Stimulated activated naive CD4-positive, alpha-beta T cell (primary cell): ENCODE results near the gene APOE.
"Not testable (repeated sequence)": the region's sequence is repeated elsewhere in the genome, so short reads cannot be mapped to it uniquely, and the experiment has no call there.

Experiments used
- DNase-seq, 6 experiments: peaks; one replicate each; lab custom pipeline; 2025; lab: John Stamatoyannopoulos, UW

APOE gene

DNA sequence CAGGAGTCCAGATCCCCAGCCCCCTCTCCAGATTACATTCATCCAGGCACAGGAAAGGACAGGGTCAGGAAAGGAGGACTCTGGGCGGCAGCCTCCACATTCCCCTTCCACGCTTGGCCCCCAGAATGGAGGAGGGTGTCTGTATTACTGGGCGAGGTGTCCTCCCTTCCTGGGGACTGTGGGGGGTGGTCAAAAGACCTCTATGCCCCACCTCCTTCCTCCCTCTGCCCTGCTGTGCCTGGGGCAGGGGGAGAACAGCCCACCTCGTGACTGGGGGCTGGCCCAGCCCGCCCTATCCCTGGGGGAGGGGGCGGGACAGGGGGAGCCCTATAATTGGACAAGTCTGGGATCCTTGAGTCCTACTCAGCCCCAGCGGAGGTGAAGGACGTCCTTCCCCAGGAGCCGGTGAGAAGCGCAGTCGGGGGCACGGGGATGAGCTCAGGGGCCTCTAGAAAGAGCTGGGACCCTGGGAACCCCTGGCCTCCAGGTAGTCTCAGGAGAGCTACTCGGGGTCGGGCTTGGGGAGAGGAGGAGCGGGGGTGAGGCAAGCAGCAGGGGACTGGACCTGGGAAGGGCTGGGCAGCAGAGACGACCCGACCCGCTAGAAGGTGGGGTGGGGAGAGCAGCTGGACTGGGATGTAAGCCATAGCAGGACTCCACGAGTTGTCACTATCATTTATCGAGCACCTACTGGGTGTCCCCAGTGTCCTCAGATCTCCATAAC is at the start of gene APOE:
APOE (plus strand) TSS at position 360 of the 724 bp plus-strand sequence. CDS start 829 bp downstream, outside the sequence.
- no peak for DNase-seq

DNA sequence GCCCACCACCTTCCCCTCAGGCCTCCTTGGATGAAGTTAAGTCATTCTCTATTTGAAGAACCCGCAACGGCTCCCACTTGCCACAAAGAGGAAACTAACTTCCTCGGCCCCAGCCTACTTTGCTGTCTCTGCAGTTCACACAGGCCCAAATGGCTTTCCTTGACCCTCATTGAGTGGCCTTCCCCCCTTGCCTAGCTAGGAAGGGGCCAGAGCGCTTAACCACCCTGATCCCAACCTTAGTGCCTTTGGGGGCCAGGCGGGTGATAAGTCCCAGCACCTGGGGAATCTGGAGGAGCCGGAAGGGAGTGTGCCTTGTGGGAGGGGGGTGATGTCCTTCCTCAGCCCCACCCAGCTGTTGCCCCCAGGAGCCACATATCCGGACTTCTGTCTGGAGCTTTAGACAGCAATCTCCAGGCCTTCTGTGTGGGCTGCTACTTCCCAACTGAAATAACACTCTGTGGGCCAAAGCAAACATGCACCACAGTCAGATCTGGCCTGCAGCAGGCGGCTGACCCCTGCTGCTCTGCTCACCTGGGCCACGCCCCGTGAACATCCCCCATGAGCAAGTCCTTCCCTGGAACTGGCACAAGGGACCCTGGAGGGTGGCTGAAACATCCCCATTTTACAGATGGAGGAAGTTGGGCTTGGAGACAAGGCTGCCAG is 49.0 kb upstream of the APOE start:
- no peak for DNase-seq

DNA sequence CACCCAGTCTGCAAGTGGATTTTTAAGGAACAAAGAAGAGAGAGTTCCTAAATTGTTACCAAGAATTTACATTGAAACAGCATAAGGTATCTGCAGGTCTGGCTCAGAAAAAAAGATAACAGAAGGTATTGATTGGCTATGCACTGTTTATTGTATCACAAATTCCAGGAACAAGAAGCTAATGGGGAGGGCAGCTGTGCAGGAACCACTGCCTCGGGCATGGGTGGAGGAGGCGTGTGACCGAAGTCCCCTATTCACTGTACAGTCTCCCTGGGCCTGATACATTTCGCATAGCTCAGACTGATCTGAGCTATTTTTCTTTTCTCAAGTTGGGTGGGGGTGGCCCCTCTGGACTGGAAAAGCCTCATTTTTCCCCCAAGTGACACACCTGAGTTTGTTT is 47.8 kb upstream of the APOE start:
- DNase-seq, result no peak

DNA sequence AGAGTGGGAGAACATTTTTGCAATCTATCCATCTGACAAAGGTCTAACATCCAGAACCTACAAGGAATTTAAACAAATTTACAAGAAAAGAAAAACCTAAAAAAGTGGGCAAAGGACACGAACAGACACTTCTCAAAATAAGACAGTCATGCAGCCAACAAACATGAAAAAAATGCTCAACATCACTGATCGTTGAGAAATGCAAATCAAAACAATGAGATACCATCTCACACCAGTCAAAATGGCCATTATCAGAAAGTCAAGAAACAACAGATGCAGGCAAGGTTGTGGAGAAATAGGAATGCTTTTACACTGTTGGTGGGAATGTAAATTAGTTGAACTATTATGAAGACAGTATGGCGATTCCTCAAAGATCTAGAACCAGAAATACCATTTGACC is 44.0 kb upstream of the APOE start:
- not testable (repeated sequence) for DNase-seq

DNA sequence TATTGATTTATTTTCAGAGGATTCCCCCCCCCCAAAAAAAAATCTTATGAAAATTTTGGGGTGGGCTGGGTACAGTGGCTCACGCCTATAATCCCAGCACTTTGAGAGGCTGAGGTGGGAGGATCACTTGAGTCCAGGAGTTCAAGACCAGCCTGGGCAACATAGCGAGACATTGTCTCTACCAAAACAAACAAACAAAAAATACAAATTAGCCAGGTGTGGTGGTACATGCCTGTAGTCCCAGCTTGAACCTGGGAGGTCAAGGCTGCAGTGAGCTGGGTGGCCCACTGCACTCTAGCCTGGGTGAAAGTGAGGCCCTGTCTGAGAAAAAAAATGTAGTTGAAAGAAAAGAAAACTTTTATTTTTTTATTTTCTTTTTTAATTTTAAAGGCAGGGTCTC is 41.6 kb upstream of the APOE start:
- no peak for DNase-seq

DNA sequence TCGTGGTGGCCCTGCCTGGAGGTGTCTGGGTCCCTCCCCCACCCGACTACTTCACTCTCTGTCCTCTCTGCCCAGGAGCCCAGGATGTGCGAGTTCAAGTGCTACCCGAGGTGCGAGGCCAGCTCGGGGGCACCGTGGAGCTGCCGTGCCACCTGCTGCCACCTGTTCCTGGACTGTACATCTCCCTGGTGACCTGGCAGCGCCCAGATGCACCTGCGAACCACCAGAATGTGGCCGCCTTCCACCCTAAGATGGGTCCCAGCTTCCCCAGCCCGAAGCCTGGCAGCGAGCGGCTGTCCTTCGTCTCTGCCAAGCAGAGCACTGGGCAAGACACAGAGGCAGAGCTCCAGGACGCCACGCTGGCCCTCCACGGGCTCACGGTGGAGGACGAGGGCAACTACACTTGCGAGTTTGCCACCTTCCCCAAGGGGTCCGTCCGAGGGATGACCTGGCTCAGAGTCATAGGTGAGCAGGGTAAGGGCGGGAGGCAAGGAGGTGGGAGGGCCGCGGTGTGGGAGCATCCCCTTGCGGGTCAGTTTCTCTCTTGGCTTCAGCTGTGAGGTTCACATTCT is 40.3 kb upstream of the APOE start:
- DNase-seq, result no peak

DNA sequence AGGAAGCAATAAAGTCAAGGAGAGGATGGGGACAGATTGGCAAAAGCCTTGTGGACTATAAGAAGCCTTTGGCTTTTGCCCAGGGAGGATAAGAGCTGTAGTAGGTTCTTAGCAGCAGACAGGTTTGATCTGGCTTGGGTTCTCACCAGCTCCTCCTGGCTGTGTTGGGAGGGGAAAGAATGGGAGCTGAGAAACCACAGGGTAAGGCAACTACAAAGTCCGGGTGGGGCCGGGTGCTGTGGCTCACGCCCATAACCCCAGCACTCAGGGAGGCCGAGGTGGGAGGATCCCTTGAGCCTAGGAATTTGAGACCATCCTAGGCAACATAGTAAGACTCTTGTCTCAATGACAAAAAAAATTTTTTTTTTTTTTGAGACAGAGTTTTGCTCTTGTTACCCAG is 38.9 kb upstream of the APOE start:
- no peak for DNase-seq

DNA sequence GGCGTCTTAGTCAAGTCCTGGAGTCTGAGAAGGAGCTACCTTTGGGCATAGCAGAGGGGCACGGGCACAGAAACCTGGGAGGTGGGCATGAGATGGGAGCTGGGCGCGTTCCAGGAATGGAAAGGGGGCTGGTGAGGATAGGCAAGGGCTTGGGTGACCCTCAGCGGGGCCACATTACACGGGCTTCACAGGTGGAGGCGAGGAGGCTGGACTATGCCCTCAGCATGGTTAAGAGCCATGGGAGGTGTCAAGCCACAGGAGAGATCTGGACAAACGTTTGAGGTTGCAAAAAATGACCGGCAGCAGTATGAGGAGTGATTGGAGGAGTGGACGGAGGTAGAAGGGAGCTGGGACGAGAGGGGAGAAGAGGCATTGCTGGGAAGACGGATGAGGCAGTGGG is 38.0 kb upstream of the APOE start:
- no peak for DNase-seq

DNA sequence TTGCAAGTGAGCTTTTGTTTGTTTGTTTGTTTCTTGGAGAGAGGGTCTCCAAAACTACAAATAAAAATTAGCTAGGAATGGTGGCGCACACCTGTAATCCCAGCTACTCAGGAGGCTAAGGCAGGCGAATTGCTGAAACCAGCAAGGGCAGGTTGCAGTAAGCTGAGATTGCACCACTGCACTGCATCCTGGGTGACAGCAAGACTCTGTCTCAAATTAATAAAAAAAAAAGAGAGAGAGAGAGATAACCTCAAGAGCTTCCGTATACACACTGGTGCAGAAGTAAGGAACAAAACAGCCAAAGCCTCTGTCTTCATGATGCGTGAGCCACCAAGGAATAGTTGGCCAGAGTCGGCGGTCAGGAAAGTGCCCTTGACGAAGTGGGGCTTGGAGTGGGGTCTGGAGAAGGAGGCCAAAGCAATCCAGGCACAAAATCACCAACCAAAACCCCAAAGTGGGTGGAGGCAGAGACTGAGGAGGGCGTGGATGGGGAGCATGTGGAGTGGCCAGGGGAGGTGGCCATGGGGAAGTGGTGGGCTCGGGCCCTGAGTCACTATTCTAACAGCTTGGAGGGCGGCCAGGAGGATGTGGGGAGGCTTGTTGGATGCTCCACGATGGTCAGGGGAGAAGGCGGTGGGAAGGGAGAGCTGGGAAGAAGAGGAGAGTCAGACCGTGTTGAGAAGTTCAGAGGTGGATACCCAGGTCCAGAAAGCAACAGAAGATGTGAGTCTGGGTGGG is 35.7 kb upstream of the APOE start:
- no peak for DNase-seq

DNA sequence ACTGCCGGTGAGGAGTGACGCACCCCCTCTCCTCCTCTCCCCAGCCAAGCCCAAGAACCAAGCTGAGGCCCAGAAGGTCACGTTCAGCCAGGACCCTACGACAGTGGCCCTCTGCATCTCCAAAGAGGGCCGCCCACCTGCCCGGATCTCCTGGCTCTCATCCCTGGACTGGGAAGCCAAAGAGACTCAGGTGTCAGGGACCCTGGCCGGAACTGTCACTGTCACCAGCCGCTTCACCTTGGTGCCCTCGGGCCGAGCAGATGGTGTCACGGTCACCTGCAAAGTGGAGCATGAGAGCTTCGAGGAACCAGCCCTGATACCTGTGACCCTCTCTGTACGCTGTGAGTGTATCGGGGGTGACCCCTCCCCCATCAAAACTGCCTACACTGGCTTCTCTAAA is 33.8 kb upstream of the APOE start:
- no peak for DNase-seq

DNA sequence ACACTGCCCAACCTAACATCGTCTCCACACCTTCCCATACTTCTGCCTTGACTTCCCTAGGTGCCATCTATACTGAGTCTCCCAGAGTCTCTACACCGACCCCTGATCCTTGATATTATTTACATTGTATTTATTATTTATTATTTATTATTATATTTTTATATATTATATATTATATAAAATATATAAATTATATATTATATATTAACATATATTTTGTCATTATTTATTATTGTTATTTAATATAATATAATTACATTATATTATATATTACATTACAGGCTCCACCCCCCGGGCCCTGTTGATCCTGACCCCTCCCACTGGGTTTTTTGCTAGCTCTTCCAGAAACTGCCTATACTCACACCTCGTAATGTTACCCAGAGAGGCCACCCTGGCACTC is 32.9 kb upstream of the APOE start:
- DNase-seq, result no peak

DNA sequence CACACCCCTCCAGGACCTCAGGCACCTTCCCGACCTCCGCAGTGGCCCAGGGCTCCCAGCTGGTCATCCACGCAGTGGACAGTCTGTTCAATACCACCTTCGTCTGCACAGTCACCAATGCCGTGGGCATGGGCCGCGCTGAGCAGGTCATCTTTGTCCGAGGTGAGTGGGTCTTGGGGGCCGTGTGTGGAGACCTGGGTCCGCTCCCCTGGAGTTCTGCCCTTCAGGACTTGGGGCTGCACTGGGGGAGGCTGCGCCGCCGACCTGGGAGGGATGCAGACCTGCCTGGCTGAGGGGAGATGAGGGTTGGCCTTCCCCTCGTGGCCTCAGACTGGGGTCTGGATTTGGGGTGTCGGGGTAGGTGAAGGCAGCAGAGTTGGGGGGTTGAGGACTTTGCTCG is 31.3 kb upstream of the APOE start:
- no peak for DNase-seq

DNA sequence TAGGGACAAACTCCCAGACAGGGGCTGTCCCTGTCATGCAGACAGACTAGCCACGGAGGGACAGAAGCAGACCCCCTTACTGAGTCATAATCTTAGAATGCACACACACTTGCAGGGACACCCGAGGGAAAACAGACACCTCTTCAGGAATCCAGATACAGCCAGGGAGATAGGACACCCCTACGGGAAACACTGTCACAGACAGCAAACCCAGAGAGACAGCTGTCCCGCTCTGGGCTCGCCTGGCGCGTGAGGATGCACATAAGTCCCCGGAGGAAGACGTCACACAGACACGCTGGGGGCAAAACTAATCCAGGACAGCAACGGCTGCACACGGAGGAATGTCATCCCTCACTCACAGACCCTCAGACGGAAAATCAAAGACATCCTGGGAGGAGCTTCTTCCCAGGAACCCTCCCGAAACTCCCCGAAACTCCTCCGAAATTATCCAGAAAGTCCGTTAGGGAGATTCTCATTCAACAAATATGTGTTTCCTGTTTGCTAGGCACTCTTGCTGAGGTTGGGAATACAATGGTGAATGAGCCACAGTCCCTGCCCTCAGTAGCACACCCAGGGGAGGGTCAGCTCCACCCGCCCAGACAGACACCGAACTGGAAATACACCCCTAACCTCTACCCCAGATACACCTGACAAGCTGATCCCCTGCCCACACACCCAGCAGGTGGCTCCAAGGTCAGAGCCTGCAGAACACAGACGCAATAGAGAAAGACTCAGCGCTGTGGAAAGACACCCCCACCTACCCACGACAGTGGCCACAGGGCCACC is 29.7 kb upstream of the APOE start:
- DNase-seq, result no peak

DNA sequence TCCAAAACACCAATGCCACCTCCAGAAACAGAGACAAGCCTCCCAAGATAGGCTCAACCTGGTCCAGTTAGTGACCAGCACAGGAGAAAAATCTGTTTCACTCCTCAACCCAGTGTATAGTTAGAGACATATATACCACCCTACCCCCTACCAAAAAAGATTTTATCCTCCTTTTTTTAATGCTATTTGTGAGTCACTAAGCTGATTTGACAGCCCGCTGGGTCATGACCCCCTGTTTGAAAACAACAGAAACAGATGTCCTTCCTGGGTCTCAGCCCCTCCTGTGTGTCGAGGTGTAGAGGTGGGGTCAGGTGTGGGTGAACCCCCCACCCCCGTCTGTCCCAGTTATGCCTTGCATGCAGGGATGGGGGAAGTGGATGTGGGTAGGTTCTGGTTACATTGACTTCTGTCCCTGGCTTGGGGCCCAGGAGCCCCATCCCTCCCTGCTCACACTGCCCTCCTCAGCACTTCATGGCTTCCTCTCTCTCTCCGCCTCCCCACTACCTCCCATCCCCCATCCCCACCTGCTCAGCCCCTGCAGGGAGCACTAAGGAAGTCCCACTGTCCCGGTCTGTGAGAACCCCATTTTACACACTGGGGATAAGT is 28.6 kb upstream of the APOE start:
- no peak for DNase-seq

DNA sequence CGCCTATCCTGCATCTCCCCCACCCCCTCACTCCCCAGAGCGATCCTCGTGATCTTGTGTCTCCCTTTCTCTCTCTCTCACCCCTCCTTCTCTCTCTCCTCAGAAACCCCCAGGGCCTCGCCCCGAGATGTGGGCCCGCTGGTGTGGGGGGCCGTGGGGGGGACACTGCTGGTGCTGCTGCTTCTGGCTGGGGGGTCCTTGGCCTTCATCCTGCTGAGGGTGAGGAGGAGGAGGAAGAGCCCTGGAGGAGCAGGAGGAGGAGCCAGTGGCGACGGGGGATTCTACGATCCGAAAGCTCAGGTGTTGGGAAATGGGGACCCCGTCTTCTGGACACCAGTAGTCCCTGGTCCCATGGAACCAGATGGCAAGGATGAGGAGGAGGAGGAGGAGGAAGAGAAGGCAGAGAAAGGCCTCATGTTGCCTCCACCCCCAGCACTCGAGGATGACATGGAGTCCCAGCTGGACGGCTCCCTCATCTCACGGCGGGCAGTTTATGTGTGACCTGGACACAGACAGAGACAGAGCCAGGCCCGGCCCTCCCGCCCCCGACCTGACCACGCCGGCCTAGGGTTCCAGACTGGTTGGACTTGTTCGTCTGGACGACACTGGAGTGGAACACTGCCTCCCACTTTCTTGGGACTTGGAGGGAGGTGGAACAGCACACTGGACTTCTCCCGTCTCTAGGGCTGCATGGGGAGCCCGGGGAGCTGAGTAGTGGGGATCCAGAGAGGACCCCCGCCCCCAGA is 27.3 kb upstream of the APOE start:
- no peak for DNase-seq

DNA sequence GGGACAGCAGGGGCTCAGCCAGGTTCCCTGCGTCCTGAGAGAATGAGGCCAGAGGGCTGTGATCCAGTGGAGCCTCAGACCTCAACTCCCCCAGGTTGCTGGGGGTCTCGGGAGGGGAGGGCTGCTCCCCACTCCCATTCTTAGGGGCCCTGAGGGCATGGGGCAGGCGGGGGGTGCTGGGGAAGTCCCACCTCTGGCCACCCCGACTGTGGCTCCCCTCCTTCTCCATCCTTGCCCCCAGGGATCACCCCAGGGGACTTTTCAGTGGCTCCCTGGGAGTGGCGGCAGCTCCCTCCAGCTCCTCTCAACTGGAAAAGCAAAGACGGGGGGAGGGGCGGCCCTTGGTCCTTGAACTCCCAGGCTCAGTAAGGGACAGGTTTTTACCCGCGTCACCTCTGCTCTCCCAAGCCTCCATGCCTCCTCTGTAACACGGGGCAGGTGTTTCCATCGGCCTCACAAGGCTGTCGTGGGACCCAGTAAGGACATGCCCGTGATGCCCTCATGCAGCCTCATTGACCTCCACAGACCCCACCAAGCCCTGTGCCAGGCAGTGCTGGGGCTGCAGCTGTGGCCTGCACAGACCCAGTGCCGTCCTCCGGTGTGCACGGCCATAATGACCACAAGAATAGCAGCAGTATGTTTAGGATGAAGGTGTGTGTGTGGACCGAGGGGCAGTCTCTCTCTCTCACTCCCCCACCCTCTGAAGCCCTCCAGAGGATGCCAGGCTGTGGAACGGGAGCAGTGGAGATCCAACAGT is 26.1 kb upstream of the APOE start:
- DNase-seq, result no peak

DNA sequence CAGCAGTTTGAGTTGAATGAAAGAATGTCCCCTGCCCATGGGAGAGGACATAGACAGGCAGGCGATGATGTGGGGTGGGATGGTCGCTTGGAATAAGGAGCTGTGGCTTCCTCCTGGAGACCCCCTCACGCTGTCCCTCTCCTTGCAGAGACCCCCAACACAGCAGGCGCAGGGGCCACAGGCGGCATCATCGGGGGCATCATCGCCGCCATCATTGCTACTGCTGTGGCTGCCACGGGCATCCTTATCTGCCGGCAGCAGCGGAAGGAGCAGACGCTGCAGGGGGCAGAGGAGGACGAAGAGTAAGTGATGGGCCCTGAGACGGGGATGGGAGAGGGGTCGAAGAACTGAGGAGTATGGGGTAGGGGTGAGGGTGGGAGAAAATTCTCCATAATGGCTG is 23.5 kb upstream of the APOE start:
- no peak for DNase-seq

DNA sequence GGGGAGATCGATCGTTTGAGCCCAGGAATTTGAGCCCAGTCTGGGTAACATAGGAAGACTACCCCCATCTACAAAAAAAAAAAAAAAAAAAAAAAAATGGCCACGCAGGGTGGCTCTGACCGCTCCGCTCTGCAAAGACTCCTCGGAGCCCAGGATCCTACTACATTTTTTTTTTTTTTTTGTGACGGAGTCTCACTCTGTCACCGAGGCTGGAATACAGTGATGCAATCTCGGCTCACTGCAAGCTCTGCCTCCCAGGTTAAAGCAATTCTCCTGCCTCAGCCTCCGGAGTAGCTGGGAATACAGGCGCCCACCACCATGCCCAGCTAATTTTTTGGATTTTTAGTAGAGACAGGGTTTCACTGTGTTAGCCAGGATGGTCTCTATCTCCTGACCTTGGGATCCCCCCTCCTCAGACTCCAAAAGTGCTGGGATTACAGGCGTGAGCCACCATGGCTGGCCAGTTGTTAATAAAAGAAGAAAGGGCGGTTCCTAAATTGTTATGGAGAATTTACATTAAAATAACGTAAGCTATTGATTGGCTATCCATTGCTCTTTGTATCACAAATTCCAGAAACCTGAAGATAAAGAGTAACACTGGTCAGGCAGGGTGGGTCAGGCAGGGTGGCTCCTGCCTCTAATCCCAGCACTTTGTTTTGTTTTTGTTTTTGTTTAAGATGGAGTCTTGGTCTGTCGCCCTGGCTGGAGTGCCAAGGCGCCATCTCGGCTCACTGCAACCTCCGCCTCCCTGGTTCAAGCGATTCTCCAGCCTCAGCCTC is 22.8 kb upstream of the APOE start:
- not testable (repeated sequence) for DNase-seq

DNA sequence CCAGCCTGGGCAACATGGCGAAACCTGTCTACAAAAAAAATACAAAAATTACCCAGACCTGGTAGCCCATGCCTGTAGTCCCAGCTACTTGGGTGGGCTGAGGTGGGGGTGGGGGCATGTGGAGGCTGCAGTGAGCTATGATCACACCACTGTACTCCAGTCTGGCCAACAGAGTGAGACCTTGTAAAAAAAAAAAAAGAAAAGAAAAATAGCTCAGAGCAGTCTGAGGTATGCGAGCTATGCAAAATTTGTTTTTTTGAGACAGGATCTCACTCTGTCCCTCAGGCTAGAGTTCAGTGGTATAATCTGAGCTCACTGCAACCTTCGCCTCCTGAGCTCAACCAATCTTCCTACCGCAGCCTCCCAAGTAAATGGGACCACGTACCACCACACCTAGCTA is 21.7 kb upstream of the APOE start:
- DNase-seq, result no peak
